Measurements from ENCODE around the gene NIN.
A peak's percentile ranks its signal among the peaks of the same experiment; 100 is the strongest.

NIN gene

DNA sequence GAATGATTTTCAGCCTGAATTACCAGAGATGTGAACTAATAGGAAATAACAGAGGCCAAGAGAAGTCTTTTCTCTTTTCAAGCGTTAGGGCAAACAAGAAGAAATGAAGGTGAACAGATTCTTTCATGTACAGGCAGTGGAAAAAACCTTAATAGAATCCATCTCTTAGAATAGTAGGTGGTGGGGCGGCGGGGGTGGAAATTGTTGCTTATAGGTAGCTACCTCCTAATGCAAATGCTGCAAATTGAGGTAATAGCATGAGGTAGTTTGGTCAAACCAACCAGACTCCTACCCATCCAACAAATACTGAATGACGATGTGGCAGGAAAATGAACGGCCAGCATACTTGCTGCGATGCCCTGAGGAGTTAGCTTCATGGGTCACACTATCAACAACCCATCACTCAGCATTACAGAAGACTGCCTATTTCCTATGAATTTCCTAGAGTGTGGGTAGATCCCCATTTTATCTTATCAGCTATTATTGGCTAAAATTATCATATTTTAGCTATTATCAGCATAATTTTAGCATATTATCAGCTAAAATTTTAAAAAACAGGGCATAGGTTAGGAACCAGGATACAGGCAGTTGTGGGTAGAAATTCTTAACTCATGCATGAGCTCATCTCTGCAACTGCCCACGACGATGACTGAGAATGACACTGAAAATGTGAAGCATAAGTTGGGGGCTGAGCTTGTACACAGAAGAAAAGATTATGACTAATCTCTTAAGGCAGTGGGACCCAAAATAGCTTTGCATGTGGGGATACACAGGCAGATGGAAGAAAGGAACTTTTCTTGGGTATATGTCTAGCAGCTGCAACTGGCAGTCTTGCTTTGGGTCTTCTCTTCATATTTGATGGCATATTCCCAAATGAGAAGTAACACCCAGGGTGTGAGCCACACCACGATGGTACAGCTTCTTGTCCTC is 68.7 kb downstream of the NIN start:
- peak overlapping the region; percentile 92 for H3K27ac ChIP-seq (ENCODE audit: low read depth, low read length)
- H3K4me1 ChIP-seq (ENCODE audit: control insufficient read depth, insufficient read depth, low read length, unreplicated experiment): peaks cover 37% of the 10 kb centered on the region
- H2AFZ ChIP-seq (ENCODE audit: low read length, unreplicated experiment): no peak overlapping the region
- no peaks in the 10 kb centered on the region for H3K79me2 ChIP-seq (ENCODE audit: control insufficient read depth, insufficient read depth, low read length, unreplicated experiment)
- peaks cover 10% of the 10 kb centered on the region; the same call in 1 of the 2 replicates for H3K36me3 ChIP-seq (ENCODE audit: insufficient read depth, low read length)
- no peaks in the 10 kb centered on the region for H3K27me3 ChIP-seq (ENCODE audit: insufficient read depth, low read length)
- peak overlapping the region; percentile 37; the same call in 1 of the 2 replicates for H3K4me3 ChIP-seq (ENCODE audit: low read depth, low read length)

DNA sequence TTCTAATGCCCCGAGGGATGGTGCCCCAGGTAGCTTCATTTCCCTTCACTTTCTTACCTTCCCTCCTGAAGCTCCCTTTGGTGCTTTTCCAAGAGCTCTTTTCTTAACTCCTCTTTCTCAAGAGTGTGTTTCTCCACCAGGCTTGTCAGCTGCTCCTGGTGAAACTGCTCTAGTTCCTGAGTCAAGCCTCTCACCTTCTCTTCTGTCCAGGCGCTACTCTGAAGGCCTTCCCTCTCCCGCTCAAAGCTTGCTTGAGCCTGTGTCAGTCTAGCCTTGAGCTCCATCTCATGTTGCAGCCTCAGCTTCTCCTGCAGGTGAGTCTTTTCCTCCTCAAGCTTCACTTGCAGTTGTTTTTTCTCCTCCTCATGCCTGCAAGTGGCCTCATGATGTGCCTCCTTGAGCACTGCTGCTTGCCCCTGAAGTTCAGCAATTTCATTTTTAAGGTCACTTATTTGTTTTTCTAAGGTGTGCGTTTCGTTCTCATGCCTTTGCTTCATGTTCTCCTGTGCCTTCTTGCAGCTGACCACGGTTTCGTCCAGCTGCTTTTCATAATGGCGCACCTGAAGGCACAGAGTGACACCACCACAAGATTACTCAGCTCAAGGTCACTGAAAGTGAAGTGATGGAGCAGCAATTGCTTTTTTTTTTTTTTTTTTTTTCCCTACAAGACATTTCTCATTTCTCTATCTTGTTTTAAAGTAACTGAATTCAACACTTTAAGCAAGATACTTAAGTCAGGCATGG is 71.0 kb downstream of the NIN start:
- H3K27ac ChIP-seq (ENCODE audit: low read depth, low read length): no peak overlapping the region
- H3K79me2 ChIP-seq (ENCODE audit: control insufficient read depth, insufficient read depth, low read length, unreplicated experiment): no peaks in the 10 kb centered on the region
- peaks cover 12% of the 10 kb centered on the region for H3K36me3 ChIP-seq (ENCODE audit: insufficient read depth, low read length)
- peaks cover 27% of the 10 kb centered on the region for H3K4me1 ChIP-seq (ENCODE audit: control insufficient read depth, insufficient read depth, low read length, unreplicated experiment)
- no peak overlapping the region for H3K4me3 ChIP-seq (ENCODE audit: low read depth, low read length)
- no peaks in the 10 kb centered on the region for H3K27me3 ChIP-seq (ENCODE audit: insufficient read depth, low read length)
- no peak overlapping the region for H2AFZ ChIP-seq (ENCODE audit: low read length, unreplicated experiment)

DNA sequence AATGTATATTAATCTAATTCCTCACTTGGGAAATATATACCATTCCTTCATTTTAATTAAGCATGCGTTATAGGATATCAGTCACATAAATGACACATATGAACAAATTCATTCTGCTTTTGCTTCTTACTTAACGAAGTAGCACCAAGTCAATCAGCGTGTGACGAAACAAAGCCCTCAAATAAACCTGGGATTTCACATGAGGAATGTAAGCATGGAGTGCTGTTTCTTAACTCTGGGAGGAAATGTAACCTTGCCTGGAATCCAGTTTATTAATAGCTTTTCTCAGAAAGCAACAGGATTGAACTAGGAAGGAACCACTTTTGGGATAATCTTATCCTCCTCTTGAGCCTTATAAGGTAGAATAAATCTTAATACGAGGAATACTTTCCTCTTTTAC is 72.0 kb downstream of the NIN start:
- H3K36me3 ChIP-seq (ENCODE audit: insufficient read depth, low read length): peaks cover 16% of the 10 kb centered on the region
- no peak overlapping the region for H2AFZ ChIP-seq (ENCODE audit: low read length, unreplicated experiment)
- peaks cover 22% of the 10 kb centered on the region for H3K4me1 ChIP-seq (ENCODE audit: control insufficient read depth, insufficient read depth, low read length, unreplicated experiment)
- no peak overlapping the region for H3K27ac ChIP-seq (ENCODE audit: low read depth, low read length)
- H3K79me2 ChIP-seq (ENCODE audit: control insufficient read depth, insufficient read depth, low read length, unreplicated experiment): no peaks in the 10 kb centered on the region
- no peaks in the 10 kb centered on the region for H3K27me3 ChIP-seq (ENCODE audit: insufficient read depth, low read length)
- H3K4me3 ChIP-seq (ENCODE audit: low read depth, low read length): no peak overlapping the region

GRCh38 chr14:50758305-50758704 is 72.7 kb downstream of the NIN start:
- Histone ChIP-seq H3K4me3 (ENCODE audit: low read depth, low read length) (no peak overlapping the region), H3K27me3 (ENCODE audit: insufficient read depth, low read length) (no peaks in the 10 kb centered on the region), H2AFZ (ENCODE audit: low read length, unreplicated experiment) (no peak overlapping the region), H3K27ac (ENCODE audit: low read depth, low read length) (no peak overlapping the region), H3K4me1 (ENCODE audit: control insufficient read depth, insufficient read depth, low read length, unreplicated experiment) (peaks cover 16% of the 10 kb centered on the region), H3K79me2 (ENCODE audit: control insufficient read depth, insufficient read depth, low read length, unreplicated experiment) (no peaks in the 10 kb centered on the region), H3K36me3 (ENCODE audit: insufficient read depth, low read length) (peaks cover 16% of the 10 kb centered on the region)

DNA sequence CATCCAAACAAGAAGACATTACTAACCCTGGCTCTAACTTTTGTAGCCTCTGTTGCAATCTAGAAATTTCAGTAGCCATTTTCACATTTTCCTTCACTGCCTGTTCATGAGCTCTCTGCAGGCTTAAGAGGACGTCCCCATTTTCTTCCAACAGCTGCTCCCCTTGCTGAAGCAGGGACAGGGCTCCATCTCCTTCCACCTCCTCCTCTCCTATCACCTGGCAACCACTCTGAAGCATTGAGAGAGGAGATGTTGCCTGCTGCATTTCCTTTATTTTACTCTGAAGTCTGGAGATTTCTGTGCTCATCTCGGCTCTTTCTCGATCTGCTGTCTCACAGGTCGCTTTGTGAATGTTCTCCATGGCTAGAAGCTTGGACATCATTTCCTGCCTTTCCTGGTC is 73.3 kb downstream of the NIN start:
- Histone ChIP-seq H3K27ac (ENCODE audit: low read depth, low read length) (no peak overlapping the region), H3K4me3 (ENCODE audit: low read depth, low read length) (no peak overlapping the region), H3K27me3 (ENCODE audit: insufficient read depth, low read length) (no peaks in the 10 kb centered on the region), H3K36me3 (ENCODE audit: insufficient read depth, low read length) (peaks cover 16% of the 10 kb centered on the region), H3K79me2 (ENCODE audit: control insufficient read depth, insufficient read depth, low read length, unreplicated experiment) (no peaks in the 10 kb centered on the region), H3K4me1 (ENCODE audit: control insufficient read depth, insufficient read depth, low read length, unreplicated experiment) (peaks cover 10% of the 10 kb centered on the region), H2AFZ (ENCODE audit: low read length, unreplicated experiment) (no peak overlapping the region)

GRCh38 chr14:50756300-50756699 is 74.7 kb downstream of the NIN start:
- Histone ChIP-seq H3K4me3 (ENCODE audit: low read depth, low read length) (no peak overlapping the region), H3K4me1 (ENCODE audit: control insufficient read depth, insufficient read depth, low read length, unreplicated experiment) (no peaks in the 10 kb centered on the region), H3K79me2 (ENCODE audit: control insufficient read depth, insufficient read depth, low read length, unreplicated experiment) (no peaks in the 10 kb centered on the region), H3K36me3 (ENCODE audit: insufficient read depth, low read length) (peaks cover 15% of the 10 kb centered on the region), H2AFZ (ENCODE audit: low read length, unreplicated experiment) (no peak overlapping the region), H3K27ac (ENCODE audit: low read depth, low read length) (no peak overlapping the region), H3K27me3 (ENCODE audit: insufficient read depth, low read length) (no peaks in the 10 kb centered on the region)

- H3K36me3 ChIP-seq (ENCODE audit: insufficient read depth, low read length): peaks cover 21% of the 10 kb centered on the region
- H3K79me2 ChIP-seq (ENCODE audit: control insufficient read depth, insufficient read depth, low read length, unreplicated experiment): no peaks in the 10 kb centered on the region
- H3K4me3 ChIP-seq (ENCODE audit: low read depth, low read length): no peak overlapping the region
- no peaks in the 10 kb centered on the region for H3K4me1 ChIP-seq (ENCODE audit: control insufficient read depth, insufficient read depth, low read length, unreplicated experiment)
- H2AFZ ChIP-seq (ENCODE audit: low read length, unreplicated experiment): no peak overlapping the region
- H3K27me3 ChIP-seq (ENCODE audit: insufficient read depth, low read length): no peaks in the 10 kb centered on the region
- no peak overlapping the region for H3K27ac ChIP-seq (ENCODE audit: low read depth, low read length)
These were observed 80.6 kb downstream of the NIN start for GRCh38 chr14:50750323-50750722.

GRCh38 chr14:50745401-50746058 is 85.4 kb downstream of the NIN start:
- H3K79me2 ChIP-seq (ENCODE audit: control insufficient read depth, insufficient read depth, low read length, unreplicated experiment): no peaks in the 10 kb centered on the region
- H3K4me1 ChIP-seq (ENCODE audit: control insufficient read depth, insufficient read depth, low read length, unreplicated experiment): peaks cover 14% of the 10 kb centered on the region
- no peaks in the 10 kb centered on the region for H3K27me3 ChIP-seq (ENCODE audit: insufficient read depth, low read length)
- 0 out of 2 replicates have a peak, but pooled peaks cover 7% of the 10 kb centered on the region for H3K36me3 ChIP-seq (ENCODE audit: insufficient read depth, low read length)
- H3K4me3 ChIP-seq (ENCODE audit: low read depth, low read length): no peak overlapping the region
- no peak overlapping the region for H2AFZ ChIP-seq (ENCODE audit: low read length, unreplicated experiment)
- no peak overlapping the region for H3K27ac ChIP-seq (ENCODE audit: low read depth, low read length)

- no peak overlapping the region for H2AFZ ChIP-seq (ENCODE audit: low read length, unreplicated experiment)
- H3K79me2 ChIP-seq (ENCODE audit: control insufficient read depth, insufficient read depth, low read length, unreplicated experiment): no peaks in the 10 kb centered on the region
- H3K36me3 ChIP-seq (ENCODE audit: insufficient read depth, low read length): 0 out of 2 replicates have a peak, but pooled peaks cover 2% of the 10 kb centered on the region
- no peaks in the 10 kb centered on the region for H3K27me3 ChIP-seq (ENCODE audit: insufficient read depth, low read length)
- H3K4me3 ChIP-seq (ENCODE audit: low read depth, low read length): no peak overlapping the region
- no peak overlapping the region for H3K27ac ChIP-seq (ENCODE audit: low read depth, low read length)
- peaks cover 19% of the 10 kb centered on the region for H3K4me1 ChIP-seq (ENCODE audit: control insufficient read depth, insufficient read depth, low read length, unreplicated experiment)
These were observed 86.7 kb downstream of the NIN start for GRCh38 chr14:50744231-50744630.

- peaks cover 19% of the 10 kb centered on the region for H3K4me1 ChIP-seq (ENCODE audit: control insufficient read depth, insufficient read depth, low read length, unreplicated experiment)
- no peaks in the 10 kb centered on the region for H3K36me3 ChIP-seq (ENCODE audit: insufficient read depth, low read length)
- H3K79me2 ChIP-seq (ENCODE audit: control insufficient read depth, insufficient read depth, low read length, unreplicated experiment): no peaks in the 10 kb centered on the region
- H3K27me3 ChIP-seq (ENCODE audit: insufficient read depth, low read length): no peaks in the 10 kb centered on the region
- peak overlapping the region; percentile 48 for H3K27ac ChIP-seq (ENCODE audit: low read depth, low read length)
- no peak overlapping the region for H3K4me3 ChIP-seq (ENCODE audit: low read depth, low read length)
- no peak overlapping the region for H2AFZ ChIP-seq (ENCODE audit: low read length, unreplicated experiment)
These were observed 89.4 kb downstream of the NIN start for GRCh38 chr14:50741567-50741966.

Measured in ACC112 (cell line).